HCT116 (cell line): ENCODE measurements around the gene RNF217.

Experiments used
- CEBPB ChIP-seq: IDR thresholded peaks from 2 replicates; pipeline ENCODE4 v1.6.1; 2012; ENCODE audit warnings: low read depth
- EGR1 ChIP-seq: IDR thresholded peaks from 2 replicates; pipeline ENCODE4 v1.6.1; 2012; ENCODE audit warnings: low read depth
- EZH2 ChIP-seq: fragments of 200-600 bp; sonication (generic); IDR thresholded peaks from 2 replicates; pipeline ENCODE4 v1.6.1; 2017; ENCODE audit warnings: antibody characterized with exemption, mixed run types
- FOSL1 ChIP-seq: IDR thresholded peaks from 2 replicates; pipeline ENCODE4 v1.6.1; 2012; ENCODE audit warnings: low read depth
- JUND ChIP-seq: IDR thresholded peaks from 2 replicates; pipeline ENCODE4 v1.6.1; 2012
- POLR2A ChIP-seq: IDR thresholded peaks from 2 replicates; pipeline ENCODE4 v1.7.0; 2011; ENCODE audit warnings: borderline replicate concordance; ENCODE audit not compliant: insufficient read depth, insufficient read length; ENCODE audit errors: extremely low read depth
- POLR2AphosphoS5 ChIP-seq: IDR thresholded peaks from 2 replicates; pipeline ENCODE4 v1.6.1; 2011; ENCODE audit warnings: mild to moderate bottlenecking, low read depth, low read length, moderate library complexity
- ZNF274 ChIP-seq: fragments of 200-500 bp; sonication (Bioruptor generic); IDR thresholded peaks from 2 replicates; pipeline ENCODE4 v1.6.1; 2014; ENCODE audit warnings: mild to moderate bottlenecking, low read depth, low read length, inconsistent platforms
- TF ChIP-seq, protein P1 (sequence below), 3 experiments: fragments of 200-600 bp in 1 of 3; sonication (generic) in 1 of 3; IDR thresholded peaks in 2 of 3; conservative IDR thresholded peaks in 1 of 3; 2 replicates each; pipeline ENCODE4 v1.5.1; 2012 to 2017; ENCODE audit warnings: low read depth in 2 of 3, low read length in 2 of 3, antibody characterized with exemption in 1 of 3, borderline replicate concordance in 1 of 3, control low read depth in 1 of 3, mild to moderate bottlenecking in 1 of 3, mixed read lengths in 1 of 3, mixed run types in 1 of 3, moderate library complexity in 1 of 3; ENCODE audit not compliant: insufficient read depth in 1 of 3
- TF ChIP-seq, protein P2 (sequence below): IDR thresholded peaks from 2 replicates; pipeline ENCODE4 v1.6.1; 2011; ENCODE audit warnings: mild to moderate bottlenecking, low read length, moderate library complexity; ENCODE audit not compliant: insufficient replicate concordance; ENCODE audit errors: extremely low read depth
- TF ChIP-seq, protein P3 (sequence below): IDR thresholded peaks from 2 replicates; pipeline ENCODE4 v1.6.1; 2012; ENCODE audit warnings: low read depth

DNA sequence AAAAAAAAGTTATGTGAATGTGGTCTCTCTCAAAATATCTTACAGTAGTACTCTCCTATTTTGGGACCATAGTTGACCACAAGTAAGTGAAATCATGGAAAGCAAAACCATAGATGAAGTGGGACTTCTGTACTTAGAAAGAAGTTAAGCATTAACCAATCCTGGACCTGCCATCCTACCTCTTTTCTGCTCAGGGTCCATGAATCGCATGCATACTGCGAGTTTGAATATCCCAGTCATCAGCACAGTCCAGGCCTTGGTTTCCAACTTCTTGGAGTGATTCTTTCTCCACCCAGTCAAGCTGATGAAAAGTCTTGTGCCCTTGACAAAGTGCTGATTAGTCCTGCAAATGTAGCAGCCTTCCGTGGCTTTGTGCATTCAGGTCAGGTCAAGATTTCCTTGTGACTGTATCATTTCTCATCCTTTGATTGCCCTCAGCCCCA is 46.0 kb downstream of the RNF217 start:
- TF ChIP-seq, protein P1, sequence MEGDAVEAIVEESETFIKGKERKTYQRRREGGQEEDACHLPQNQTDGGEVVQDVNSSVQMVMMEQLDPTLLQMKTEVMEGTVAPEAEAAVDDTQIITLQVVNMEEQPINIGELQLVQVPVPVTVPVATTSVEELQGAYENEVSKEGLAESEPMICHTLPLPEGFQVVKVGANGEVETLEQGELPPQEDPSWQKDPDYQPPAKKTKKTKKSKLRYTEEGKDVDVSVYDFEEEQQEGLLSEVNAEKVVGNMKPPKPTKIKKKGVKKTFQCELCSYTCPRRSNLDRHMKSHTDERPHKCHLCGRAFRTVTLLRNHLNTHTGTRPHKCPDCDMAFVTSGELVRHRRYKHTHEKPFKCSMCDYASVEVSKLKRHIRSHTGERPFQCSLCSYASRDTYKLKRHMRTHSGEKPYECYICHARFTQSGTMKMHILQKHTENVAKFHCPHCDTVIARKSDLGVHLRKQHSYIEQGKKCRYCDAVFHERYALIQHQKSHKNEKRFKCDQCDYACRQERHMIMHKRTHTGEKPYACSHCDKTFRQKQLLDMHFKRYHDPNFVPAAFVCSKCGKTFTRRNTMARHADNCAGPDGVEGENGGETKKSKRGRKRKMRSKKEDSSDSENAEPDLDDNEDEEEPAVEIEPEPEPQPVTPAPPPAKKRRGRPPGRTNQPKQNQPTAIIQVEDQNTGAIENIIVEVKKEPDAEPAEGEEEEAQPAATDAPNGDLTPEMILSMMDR (IDR thresholded peaks at IDR 0.05 in 2 of 3, conservative IDR thresholded peaks at IDR 0.05 in 1 of 3; ENCODE audit: borderline replicate concordance in 1 of 3, insufficient read depth in 1 of 3, low read depth in 2 of 3, low read length in 2 of 3) = no peak
- TF ChIP-seq POLR2AphosphoS5 (no peak), POLR2A (no peak), FOSL1 (no peak), JUND (no peak), ZNF274 (no peak), EGR1 (no peak), CEBPB (no peak), EZH2 (no peak)
- TF ChIP-seq, protein P2, sequence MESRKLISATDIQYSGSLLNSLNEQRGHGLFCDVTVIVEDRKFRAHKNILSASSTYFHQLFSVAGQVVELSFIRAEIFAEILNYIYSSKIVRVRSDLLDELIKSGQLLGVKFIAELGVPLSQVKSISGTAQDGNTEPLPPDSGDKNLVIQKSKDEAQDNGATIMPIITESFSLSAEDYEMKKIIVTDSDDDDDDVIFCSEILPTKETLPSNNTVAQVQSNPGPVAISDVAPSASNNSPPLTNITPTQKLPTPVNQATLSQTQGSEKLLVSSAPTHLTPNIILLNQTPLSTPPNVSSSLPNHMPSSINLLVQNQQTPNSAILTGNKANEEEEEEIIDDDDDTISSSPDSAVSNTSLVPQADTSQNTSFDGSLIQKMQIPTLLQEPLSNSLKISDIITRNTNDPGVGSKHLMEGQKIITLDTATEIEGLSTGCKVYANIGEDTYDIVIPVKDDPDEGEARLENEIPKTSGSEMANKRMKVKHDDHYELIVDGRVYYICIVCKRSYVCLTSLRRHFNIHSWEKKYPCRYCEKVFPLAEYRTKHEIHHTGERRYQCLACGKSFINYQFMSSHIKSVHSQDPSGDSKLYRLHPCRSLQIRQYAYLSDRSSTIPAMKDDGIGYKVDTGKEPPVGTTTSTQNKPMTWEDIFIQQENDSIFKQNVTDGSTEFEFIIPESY = no peak
- TF ChIP-seq, protein P3, sequence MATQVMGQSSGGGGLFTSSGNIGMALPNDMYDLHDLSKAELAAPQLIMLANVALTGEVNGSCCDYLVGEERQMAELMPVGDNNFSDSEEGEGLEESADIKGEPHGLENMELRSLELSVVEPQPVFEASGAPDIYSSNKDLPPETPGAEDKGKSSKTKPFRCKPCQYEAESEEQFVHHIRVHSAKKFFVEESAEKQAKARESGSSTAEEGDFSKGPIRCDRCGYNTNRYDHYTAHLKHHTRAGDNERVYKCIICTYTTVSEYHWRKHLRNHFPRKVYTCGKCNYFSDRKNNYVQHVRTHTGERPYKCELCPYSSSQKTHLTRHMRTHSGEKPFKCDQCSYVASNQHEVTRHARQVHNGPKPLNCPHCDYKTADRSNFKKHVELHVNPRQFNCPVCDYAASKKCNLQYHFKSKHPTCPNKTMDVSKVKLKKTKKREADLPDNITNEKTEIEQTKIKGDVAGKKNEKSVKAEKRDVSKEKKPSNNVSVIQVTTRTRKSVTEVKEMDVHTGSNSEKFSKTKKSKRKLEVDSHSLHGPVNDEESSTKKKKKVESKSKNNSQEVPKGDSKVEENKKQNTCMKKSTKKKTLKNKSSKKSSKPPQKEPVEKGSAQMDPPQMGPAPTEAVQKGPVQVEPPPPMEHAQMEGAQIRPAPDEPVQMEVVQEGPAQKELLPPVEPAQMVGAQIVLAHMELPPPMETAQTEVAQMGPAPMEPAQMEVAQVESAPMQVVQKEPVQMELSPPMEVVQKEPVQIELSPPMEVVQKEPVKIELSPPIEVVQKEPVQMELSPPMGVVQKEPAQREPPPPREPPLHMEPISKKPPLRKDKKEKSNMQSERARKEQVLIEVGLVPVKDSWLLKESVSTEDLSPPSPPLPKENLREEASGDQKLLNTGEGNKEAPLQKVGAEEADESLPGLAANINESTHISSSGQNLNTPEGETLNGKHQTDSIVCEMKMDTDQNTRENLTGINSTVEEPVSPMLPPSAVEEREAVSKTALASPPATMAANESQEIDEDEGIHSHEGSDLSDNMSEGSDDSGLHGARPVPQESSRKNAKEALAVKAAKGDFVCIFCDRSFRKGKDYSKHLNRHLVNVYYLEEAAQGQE = no peak
